HG03432 (cell line): Measurements from ENCODE around the gene TXK.
"Not testable (repeated sequence)": the region's sequence is repeated elsewhere in the genome, so short reads cannot be mapped to it uniquely, and the experiment has no call there.

Experiments
- ATAC-seq: cut with Tn5 transposase; IDR thresholded peaks from one replicate; pipeline ENCODE4 v1.9.1; 2021; ENCODE audit warnings: mild to moderate bottlenecking, moderate library complexity; ENCODE audit not compliant: unreplicated experiment

Gene TXK

GRCh38 chr4:48134081-48134480 is at the start of gene TXK:
Gene TXK, minus strand, starts transcription at chr4:48134250. Its CDS starts 80 bp downstream, at chr4:48134170.
- ATAC-seq, result no peak

GRCh38 chr4:48180234-48180633 is 46.2 kb upstream of the TXK start:
- ATAC-seq, result no peak

- no peak for ATAC-seq
Measured at GRCh38 chr4:48178931-48179330, 44.9 kb upstream of the TXK start.

- no peak for ATAC-seq
Measured at GRCh38 chr4:48175806-48176205, 41.8 kb upstream of the TXK start.

- ATAC-seq, result no peak
Measured at GRCh38 chr4:48175328-48175727, 41.3 kb upstream of the TXK start.

GRCh38 chr4:48173056-48173991 is 39.3 kb upstream of the TXK start:
- ATAC-seq, result peak; percentile 83

GRCh38 chr4:48172651-48173050 is 38.6 kb upstream of the TXK start:
- ATAC-seq, result no peak

GRCh38 chr4:48169636-48170035 is 35.6 kb upstream of the TXK start:
- no peak for ATAC-seq

- no peak for ATAC-seq
Measured at GRCh38 chr4:48167538-48168263, 33.7 kb upstream of the TXK start.

- not testable (repeated sequence) for ATAC-seq
Measured at GRCh38 chr4:48164561-48164960, 30.5 kb upstream of the TXK start.

GRCh38 chr4:48163746-48164145 is 29.7 kb upstream of the TXK start:
- ATAC-seq, result no peak

GRCh38 chr4:48162162-48162561 is 28.1 kb upstream of the TXK start:
- ATAC-seq, result no peak

- ATAC-seq, result no peak
Measured at GRCh38 chr4:48157271-48157670, 23.2 kb upstream of the TXK start.

GRCh38 chr4:48156423-48156822 is 22.4 kb upstream of the TXK start:
- no peak for ATAC-seq

GRCh38 chr4:48153791-48154550 is 19.9 kb upstream of the TXK start:
- ATAC-seq, result peak; percentile 75

- ATAC-seq, result no peak
Measured at GRCh38 chr4:48152259-48152658, 18.2 kb upstream of the TXK start.

- no peak for ATAC-seq
Measured at GRCh38 chr4:48149827-48150370, 15.8 kb upstream of the TXK start.

GRCh38 chr4:48147621-48148020 is 13.6 kb upstream of the TXK start:
- ATAC-seq, result no peak

GRCh38 chr4:48141048-48141447 is 7.0 kb upstream of the TXK start:
- ATAC-seq, result peak; percentile 40

- no peak for ATAC-seq
Measured at GRCh38 chr4:48139691-48140090, 5.6 kb upstream of the TXK start.

- peak; percentile 85 for ATAC-seq
Measured at GRCh38 chr4:48138936-48139335, 4.9 kb upstream of the TXK start.
